GM12872 (cell line): ENCODE data around the gene ACBD4.

ENCODE experiments used
- CTCF ChIP-seq: IDR thresholded peaks from 3 replicates; pipeline ENCODE4 v1.5.1; 2011; ENCODE audit warnings: low read depth, mild to moderate bottlenecking, low read length, moderate library complexity; ENCODE audit not compliant: insufficient read depth

The ACBD4 gene

GRCh38 chr17:45177563-45177962 is 42.1 kb downstream of the ACBD4 start:
- TF ChIP-seq CTCF = no peak

- no peak for TF ChIP-seq CTCF
Observed at GRCh38 chr17:45184144-45184543, 48.7 kb downstream of the ACBD4 start.

- TF ChIP-seq CTCF = no peak
Observed at GRCh38 chr17:45186801-45187354, 51.4 kb downstream of the ACBD4 start.

GRCh38 chr17:45189009-45189408 is 53.5 kb downstream of the ACBD4 start:
- TF ChIP-seq CTCF = no peak

- no peak for TF ChIP-seq CTCF
Observed at GRCh38 chr17:45190503-45191255, 55.2 kb downstream of the ACBD4 start.
